Mucosa of descending colon (tissue), 3 donors: ENCODE measurements around the gene CLCN1. TPM values are rescaled to one million over a fixed set of nuclear protein-coding genes. Genes with fewer than 3 reads are reported as not detected.

Experiments used
- ATAC-seq: fragments of 200-7000 bp; cut with Tn5 transposase; one replicate; pipeline ENCODE4 v1.9.1; 2020; ENCODE audit warnings: mild to moderate bottlenecking, moderate library complexity
- DNase-seq, 3 donors: peaks; one replicate each; pipeline ENCODE4 v3.0.0-alpha.2; 2020
- H3K36me3 ChIP-seq: fragments of 200-600 bp; one replicate; pipeline ENCODE4 v1.8.0; 2021; ENCODE audit warnings: low read depth, mild to moderate bottlenecking
- H3K4me1 ChIP-seq: fragments of 200-600 bp; one replicate; pipeline ENCODE4 v1.8.0; 2021; ENCODE audit warnings: low read depth, mild to moderate bottlenecking
- H3K4me3 ChIP-seq: fragments of 200-600 bp; one replicate; pipeline ENCODE4 v1.8.0; 2021; ENCODE audit warnings: mild to moderate bottlenecking
- H3K9me3 ChIP-seq: fragments of 200-600 bp; one replicate; pipeline ENCODE4 v1.8.0; 2021; ENCODE audit warnings: mild to moderate bottlenecking
- CTCF ChIP-seq: fragments of 200-600 bp; IDR thresholded peaks from one replicate; pipeline ENCODE4 v1.8.0; 2022; ENCODE audit warnings: antibody characterized with exemption, mild to moderate bottlenecking
- intact Hi-C, 2 donors: fragments of 100-400 bp; cut with DNase I in 1 of 2; cut with micrococcal nuclease in 1 of 2; formaldehyde crosslinking; loops; one replicate each; pipeline versions ENCODE4 v1.11.0 to v1.11.1; 2022; cut with DNase I, micrococcal nuclease
- total RNA-seq, 3 donors: library from RNA; stranded (reverse); fragmentation: NEBNext Ultra II Directional in 2 of 3; extraction: Animal tissue kit (Norgen Biotek cat#: 25700) in 2 of 3; gene quantifications; one replicate each; pipeline versions ENCODE4 v1.2.1 to v1.2.4, GENCODE V29; 2021 to 2023
- donor health status: DM: no; HTN: no; CAD: no; lungs with moderate emphysema.
- donor health status: DM: no; HTN: no; CAD: no.
- donor health status: DM: no; HTN: yes; CAD: no.

Gene CLCN1
- total RNA-seq, 3 donors from 2014 or later = not detected

- H3K4me1 ChIP-seq = peaks cover 6% of the 10 kb centered on the region
- no peak for TF ChIP-seq CTCF
- H3K36me3 ChIP-seq = no peaks in the 10 kb centered on the region
- H3K4me3 ChIP-seq = no peak overlapping the region
- no peaks in the 10 kb centered on the region for H3K9me3 ChIP-seq
- intact Hi-C loops = no loop called here
- ATAC-seq (no peak), DNase-seq (no peak)
These were observed 44.0 kb downstream of the CLCN1 start for GRCh38 chr7:143359771-143360353.

- no peak for DNase-seq
- Histone ChIP-seq H3K36me3 (no peaks in the 10 kb centered on the region), H3K4me3 (no peak overlapping the region), H3K9me3 (no peaks in the 10 kb centered on the region), H3K4me1 (peaks cover 6% of the 10 kb centered on the region)
- TF ChIP-seq CTCF = no peak
- intact Hi-C loops = no loop called here
- ATAC-seq = no peak
These were observed 45.1 kb downstream of the CLCN1 start for GRCh38 chr7:143360788-143361551.

GRCh38 chr7:143361552-143362130, 45.7 kb downstream of the CLCN1 start:
- intact Hi-C loops = no loop called here
- Histone ChIP-seq H3K36me3 (no peaks in the 10 kb centered on the region), H3K4me3 (no peak overlapping the region), H3K9me3 (no peaks in the 10 kb centered on the region), H3K4me1 (peaks cover 6% of the 10 kb centered on the region)
- DNase-seq (no peak), ATAC-seq (peak; percentile 44)
- no peak for TF ChIP-seq CTCF

GRCh38 chr7:143362131-143363015, 46.5 kb downstream of the CLCN1 start, which contains the start of gene FAM131B:
TSS of gene FAM131B (minus strand) at chr7:143362713. CDS start at chr7:143362603, 110 bp downstream.
- ATAC-seq (peak; percentile 61), DNase-seq (peak in 1 of 3 donors; percentile 42)
- no peak for TF ChIP-seq CTCF
- intact Hi-C loops = no loop called here
- Histone ChIP-seq H3K36me3 (no peaks in the 10 kb centered on the region), H3K4me3 (no peak within 1 kb of the TSS), H3K4me1 (peaks cover 6% of the 10 kb centered on the region), H3K9me3 (no peaks in the 10 kb centered on the region)
